Uterus (tissue), 2 donors: ENCODE data around the gene SAYSD1.

Experiments used
- CTCF ChIP-seq, 4 experiments: fragments of 200-600 bp in 2 of 4; fragments of 450-650 bp in 2 of 4; sonication (generic) in 2 of 4; IDR thresholded peaks; one replicate each; pipeline ENCODE4 v1.5.1; 2016 to 2019; ENCODE audit warnings: antibody characterized with exemption in 4 of 4, mild to moderate bottlenecking in 2 of 4, moderate library complexity in 1 of 4
- POLR2A ChIP-seq, 2 donors: fragments of 450-650 bp; IDR thresholded peaks; one replicate each; pipeline ENCODE4 v1.6.1; 2016; ENCODE audit warnings: antibody characterized with exemption in 2 of 2, mild to moderate bottlenecking in 1 of 2, moderate library complexity in 1 of 2

- TF ChIP-seq CTCF (IDR thresholded peaks at IDR 0.05) (no peak), POLR2A (IDR thresholded peaks at IDR 0.05) (no peak)
Observed at GRCh38 chr6:39156801-39157200, 41.8 kb upstream of the SAYSD1 start.
